HCT116 (cell line): ENCODE measurements around the gene CELF2.

Experiments
- CEBPB ChIP-seq: IDR thresholded peaks from 2 replicates; pipeline ENCODE4 v1.6.1; 2012; ENCODE audit warnings: low read depth
- CTCF ChIP-seq, 3 experiments: fragments of 200-600 bp in 1 of 3; sonication (generic) in 1 of 3; IDR thresholded peaks in 2 of 3; conservative IDR thresholded peaks in 1 of 3; 2 replicates each; pipeline ENCODE4 v1.5.1; 2012 to 2017; ENCODE audit warnings: low read depth in 2 of 3, low read length in 2 of 3, antibody characterized with exemption in 1 of 3, borderline replicate concordance in 1 of 3, control low read depth in 1 of 3, mild to moderate bottlenecking in 1 of 3, mixed read lengths in 1 of 3, mixed run types in 1 of 3, moderate library complexity in 1 of 3; ENCODE audit not compliant: insufficient read depth in 1 of 3
- EZH2 ChIP-seq: fragments of 200-600 bp; sonication (generic); IDR thresholded peaks from 2 replicates; pipeline ENCODE4 v1.6.1; 2017; ENCODE audit warnings: antibody characterized with exemption, mixed run types
- EZH2phosphoT487 ChIP-seq: fragments of 200-600 bp; IDR thresholded peaks from 2 replicates; pipeline ENCODE4 v1.6.1; 2018; ENCODE audit warnings: antibody characterized with exemption, borderline replicate concordance
- POLR2A ChIP-seq: IDR thresholded peaks from 2 replicates; pipeline ENCODE4 v1.7.0; 2011; ENCODE audit warnings: borderline replicate concordance; ENCODE audit not compliant: insufficient read depth, insufficient read length; ENCODE audit errors: extremely low read depth
- POLR2AphosphoS5 ChIP-seq: IDR thresholded peaks from 2 replicates; pipeline ENCODE4 v1.6.1; 2011; ENCODE audit warnings: mild to moderate bottlenecking, low read depth, low read length, moderate library complexity
- RAD21 ChIP-seq: IDR thresholded peaks from 2 replicates; pipeline ENCODE4 v1.6.1; 2012; ENCODE audit warnings: low read depth, mild to moderate bottlenecking
- SIN3A ChIP-seq: IDR thresholded peaks from 2 replicates; pipeline ENCODE4 v1.6.1; 2012; ENCODE audit warnings: low read depth
- YY1 ChIP-seq: IDR thresholded peaks from 2 replicates; pipeline ENCODE4 v1.6.1; 2011; ENCODE audit warnings: low read length, low read depth, moderate library complexity, mild to moderate bottlenecking; ENCODE audit not compliant: insufficient replicate concordance; ENCODE audit errors: extremely low read depth

GRCh38 chr10:11242443-11243387 lies 225.0 kb downstream of the CELF2 start:
- TF ChIP-seq YY1 = no peak
- TF ChIP-seq POLR2AphosphoS5 = no peak
- no peak for TF ChIP-seq CTCF (IDR thresholded peaks at IDR 0.05 in 2 of 3, conservative IDR thresholded peaks at IDR 0.05 in 1 of 3; ENCODE audit: borderline replicate concordance in 1 of 3, insufficient read depth in 1 of 3, low read depth in 2 of 3, low read length in 2 of 3)
- no peak for TF ChIP-seq SIN3A
- TF ChIP-seq POLR2A = no peak
- TF ChIP-seq RAD21 = no peak
- TF ChIP-seq EZH2 = no peak
- no peak for TF ChIP-seq EZH2phosphoT487
- no peak for TF ChIP-seq CEBPB
